ENCODE data around the gene TBC1D8. TPM values are rescaled to one million over a fixed set of nuclear protein-coding genes. Genes with fewer than 3 reads are reported as not detected.

The TBC1D8 gene
- total and polyA plus RNA-seq, 2 of the 8 experiments (the other 6 are each of a cell fraction or from before 2014, with no cell fraction given), result 20.8 to 21.8 TPM

GRCh38 chr2:101114815-101115214 lies 36.4 kb downstream of the TBC1D8 start (continued):
- TF ChIP-seq, protein P1, sequence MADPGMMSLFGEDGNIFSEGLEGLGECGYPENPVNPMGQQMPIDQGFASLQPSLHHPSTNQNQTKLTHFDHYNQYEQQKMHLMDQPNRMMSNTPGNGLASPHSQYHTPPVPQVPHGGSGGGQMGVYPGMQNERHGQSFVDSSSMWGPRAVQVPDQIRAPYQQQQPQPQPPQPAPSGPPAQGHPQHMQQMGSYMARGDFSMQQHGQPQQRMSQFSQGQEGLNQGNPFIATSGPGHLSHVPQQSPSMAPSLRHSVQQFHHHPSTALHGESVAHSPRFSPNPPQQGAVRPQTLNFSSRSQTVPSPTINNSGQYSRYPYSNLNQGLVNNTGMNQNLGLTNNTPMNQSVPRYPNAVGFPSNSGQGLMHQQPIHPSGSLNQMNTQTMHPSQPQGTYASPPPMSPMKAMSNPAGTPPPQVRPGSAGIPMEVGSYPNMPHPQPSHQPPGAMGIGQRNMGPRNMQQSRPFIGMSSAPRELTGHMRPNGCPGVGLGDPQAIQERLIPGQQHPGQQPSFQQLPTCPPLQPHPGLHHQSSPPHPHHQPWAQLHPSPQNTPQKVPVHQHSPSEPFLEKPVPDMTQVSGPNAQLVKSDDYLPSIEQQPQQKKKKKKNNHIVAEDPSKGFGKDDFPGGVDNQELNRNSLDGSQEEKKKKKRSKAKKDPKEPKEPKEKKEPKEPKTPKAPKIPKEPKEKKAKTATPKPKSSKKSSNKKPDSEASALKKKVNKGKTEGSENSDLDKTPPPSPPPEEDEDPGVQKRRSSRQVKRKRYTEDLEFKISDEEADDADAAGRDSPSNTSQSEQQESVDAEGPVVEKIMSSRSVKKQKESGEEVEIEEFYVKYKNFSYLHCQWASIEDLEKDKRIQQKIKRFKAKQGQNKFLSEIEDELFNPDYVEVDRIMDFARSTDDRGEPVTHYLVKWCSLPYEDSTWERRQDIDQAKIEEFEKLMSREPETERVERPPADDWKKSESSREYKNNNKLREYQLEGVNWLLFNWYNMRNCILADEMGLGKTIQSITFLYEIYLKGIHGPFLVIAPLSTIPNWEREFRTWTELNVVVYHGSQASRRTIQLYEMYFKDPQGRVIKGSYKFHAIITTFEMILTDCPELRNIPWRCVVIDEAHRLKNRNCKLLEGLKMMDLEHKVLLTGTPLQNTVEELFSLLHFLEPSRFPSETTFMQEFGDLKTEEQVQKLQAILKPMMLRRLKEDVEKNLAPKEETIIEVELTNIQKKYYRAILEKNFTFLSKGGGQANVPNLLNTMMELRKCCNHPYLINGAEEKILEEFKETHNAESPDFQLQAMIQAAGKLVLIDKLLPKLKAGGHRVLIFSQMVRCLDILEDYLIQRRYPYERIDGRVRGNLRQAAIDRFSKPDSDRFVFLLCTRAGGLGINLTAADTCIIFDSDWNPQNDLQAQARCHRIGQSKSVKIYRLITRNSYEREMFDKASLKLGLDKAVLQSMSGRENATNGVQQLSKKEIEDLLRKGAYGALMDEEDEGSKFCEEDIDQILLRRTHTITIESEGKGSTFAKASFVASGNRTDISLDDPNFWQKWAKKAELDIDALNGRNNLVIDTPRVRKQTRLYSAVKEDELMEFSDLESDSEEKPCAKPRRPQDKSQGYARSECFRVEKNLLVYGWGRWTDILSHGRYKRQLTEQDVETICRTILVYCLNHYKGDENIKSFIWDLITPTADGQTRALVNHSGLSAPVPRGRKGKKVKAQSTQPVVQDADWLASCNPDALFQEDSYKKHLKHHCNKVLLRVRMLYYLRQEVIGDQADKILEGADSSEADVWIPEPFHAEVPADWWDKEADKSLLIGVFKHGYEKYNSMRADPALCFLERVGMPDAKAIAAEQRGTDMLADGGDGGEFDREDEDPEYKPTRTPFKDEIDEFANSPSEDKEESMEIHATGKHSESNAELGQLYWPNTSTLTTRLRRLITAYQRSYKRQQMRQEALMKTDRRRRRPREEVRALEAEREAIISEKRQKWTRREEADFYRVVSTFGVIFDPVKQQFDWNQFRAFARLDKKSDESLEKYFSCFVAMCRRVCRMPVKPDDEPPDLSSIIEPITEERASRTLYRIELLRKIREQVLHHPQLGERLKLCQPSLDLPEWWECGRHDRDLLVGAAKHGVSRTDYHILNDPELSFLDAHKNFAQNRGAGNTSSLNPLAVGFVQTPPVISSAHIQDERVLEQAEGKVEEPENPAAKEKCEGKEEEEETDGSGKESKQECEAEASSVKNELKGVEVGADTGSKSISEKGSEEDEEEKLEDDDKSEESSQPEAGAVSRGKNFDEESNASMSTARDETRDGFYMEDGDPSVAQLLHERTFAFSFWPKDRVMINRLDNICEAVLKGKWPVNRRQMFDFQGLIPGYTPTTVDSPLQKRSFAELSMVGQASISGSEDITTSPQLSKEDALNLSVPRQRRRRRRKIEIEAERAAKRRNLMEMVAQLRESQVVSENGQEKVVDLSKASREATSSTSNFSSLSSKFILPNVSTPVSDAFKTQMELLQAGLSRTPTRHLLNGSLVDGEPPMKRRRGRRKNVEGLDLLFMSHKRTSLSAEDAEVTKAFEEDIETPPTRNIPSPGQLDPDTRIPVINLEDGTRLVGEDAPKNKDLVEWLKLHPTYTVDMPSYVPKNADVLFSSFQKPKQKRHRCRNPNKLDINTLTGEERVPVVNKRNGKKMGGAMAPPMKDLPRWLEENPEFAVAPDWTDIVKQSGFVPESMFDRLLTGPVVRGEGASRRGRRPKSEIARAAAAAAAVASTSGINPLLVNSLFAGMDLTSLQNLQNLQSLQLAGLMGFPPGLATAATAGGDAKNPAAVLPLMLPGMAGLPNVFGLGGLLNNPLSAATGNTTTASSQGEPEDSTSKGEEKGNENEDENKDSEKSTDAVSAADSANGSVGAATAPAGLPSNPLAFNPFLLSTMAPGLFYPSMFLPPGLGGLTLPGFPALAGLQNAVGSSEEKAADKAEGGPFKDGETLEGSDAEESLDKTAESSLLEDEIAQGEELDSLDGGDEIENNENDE (IDR thresholded peaks at IDR 0.05; ENCODE audit: insufficient replicate concordance, low read length), result no peak
- no peak for TF ChIP-seq YY1 (IDR thresholded peaks at IDR 0.05; ENCODE audit: low read depth, low read length)
- TF ChIP-seq BRCA1 (IDR thresholded peaks at IDR 0.05; ENCODE audit: low read depth, low read length), result no peak
- TF ChIP-seq SP1 (IDR thresholded peaks at IDR 0.05; ENCODE audit: low read depth, low read length), result no peak
- no peak for TF ChIP-seq CBX8 (IDR thresholded peaks at IDR 0.05; ENCODE audit: borderline replicate concordance, low read depth, low read length)
- no peak for TF ChIP-seq JUND (IDR thresholded peaks at IDR 0.05; ENCODE audit: low read length)
- no peak for TF ChIP-seq SIX5 (IDR thresholded peaks at IDR 0.05; ENCODE audit: low read depth, low read length)
- TF ChIP-seq, protein P2, sequence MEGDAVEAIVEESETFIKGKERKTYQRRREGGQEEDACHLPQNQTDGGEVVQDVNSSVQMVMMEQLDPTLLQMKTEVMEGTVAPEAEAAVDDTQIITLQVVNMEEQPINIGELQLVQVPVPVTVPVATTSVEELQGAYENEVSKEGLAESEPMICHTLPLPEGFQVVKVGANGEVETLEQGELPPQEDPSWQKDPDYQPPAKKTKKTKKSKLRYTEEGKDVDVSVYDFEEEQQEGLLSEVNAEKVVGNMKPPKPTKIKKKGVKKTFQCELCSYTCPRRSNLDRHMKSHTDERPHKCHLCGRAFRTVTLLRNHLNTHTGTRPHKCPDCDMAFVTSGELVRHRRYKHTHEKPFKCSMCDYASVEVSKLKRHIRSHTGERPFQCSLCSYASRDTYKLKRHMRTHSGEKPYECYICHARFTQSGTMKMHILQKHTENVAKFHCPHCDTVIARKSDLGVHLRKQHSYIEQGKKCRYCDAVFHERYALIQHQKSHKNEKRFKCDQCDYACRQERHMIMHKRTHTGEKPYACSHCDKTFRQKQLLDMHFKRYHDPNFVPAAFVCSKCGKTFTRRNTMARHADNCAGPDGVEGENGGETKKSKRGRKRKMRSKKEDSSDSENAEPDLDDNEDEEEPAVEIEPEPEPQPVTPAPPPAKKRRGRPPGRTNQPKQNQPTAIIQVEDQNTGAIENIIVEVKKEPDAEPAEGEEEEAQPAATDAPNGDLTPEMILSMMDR (IDR thresholded peaks at IDR 0.05; ENCODE audit: control extremely low read depth in 1 of 3, insufficient read depth in 1 of 3, low read depth in 1 of 3, low read length in 3 of 3), result no peak
- no peak for TF ChIP-seq SUZ12 (IDR thresholded peaks at IDR 0.05; ENCODE audit: low read length)
- TF ChIP-seq KDM1A (IDR thresholded peaks at IDR 0.05; ENCODE audit: borderline replicate concordance, low read length), result no peak
